ENCODE results near the gene SERPINA5. TPM values are rescaled to one million over a fixed set of nuclear protein-coding genes. Genes with fewer than 3 reads are reported as not detected.

The SERPINA5 gene
- total RNA-seq, 1 experiment from 2014 or later: 1.5 TPM

DNA sequence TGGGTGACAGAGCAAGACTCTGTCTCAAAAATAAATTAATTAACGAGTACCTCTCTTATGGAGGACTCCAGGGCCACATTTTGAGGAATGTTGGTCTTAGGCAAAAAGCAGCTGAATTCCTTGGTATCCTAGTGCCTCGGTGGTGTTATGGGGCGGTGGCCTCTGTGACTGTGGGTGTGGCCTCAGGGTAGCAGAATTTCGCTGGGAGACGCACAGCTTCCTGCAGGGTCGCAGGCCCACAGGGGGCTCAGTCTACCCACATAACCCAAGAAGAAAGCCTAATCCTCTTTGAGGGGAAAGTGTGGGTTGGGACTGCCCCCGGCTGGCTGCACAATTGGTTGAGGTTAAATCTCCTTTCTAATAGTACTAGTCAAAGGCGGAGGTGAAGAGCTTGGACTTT lies 31.2 kb upstream of the SERPINA5 start (continued):
- TF ChIP-seq, protein P1, sequence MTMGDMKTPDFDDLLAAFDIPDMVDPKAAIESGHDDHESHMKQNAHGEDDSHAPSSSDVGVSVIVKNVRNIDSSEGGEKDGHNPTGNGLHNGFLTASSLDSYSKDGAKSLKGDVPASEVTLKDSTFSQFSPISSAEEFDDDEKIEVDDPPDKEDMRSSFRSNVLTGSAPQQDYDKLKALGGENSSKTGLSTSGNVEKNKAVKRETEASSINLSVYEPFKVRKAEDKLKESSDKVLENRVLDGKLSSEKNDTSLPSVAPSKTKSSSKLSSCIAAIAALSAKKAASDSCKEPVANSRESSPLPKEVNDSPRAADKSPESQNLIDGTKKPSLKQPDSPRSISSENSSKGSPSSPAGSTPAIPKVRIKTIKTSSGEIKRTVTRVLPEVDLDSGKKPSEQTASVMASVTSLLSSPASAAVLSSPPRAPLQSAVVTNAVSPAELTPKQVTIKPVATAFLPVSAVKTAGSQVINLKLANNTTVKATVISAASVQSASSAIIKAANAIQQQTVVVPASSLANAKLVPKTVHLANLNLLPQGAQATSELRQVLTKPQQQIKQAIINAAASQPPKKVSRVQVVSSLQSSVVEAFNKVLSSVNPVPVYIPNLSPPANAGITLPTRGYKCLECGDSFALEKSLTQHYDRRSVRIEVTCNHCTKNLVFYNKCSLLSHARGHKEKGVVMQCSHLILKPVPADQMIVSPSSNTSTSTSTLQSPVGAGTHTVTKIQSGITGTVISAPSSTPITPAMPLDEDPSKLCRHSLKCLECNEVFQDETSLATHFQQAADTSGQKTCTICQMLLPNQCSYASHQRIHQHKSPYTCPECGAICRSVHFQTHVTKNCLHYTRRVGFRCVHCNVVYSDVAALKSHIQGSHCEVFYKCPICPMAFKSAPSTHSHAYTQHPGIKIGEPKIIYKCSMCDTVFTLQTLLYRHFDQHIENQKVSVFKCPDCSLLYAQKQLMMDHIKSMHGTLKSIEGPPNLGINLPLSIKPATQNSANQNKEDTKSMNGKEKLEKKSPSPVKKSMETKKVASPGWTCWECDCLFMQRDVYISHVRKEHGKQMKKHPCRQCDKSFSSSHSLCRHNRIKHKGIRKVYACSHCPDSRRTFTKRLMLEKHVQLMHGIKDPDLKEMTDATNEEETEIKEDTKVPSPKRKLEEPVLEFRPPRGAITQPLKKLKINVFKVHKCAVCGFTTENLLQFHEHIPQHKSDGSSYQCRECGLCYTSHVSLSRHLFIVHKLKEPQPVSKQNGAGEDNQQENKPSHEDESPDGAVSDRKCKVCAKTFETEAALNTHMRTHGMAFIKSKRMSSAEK (CRISPR knock-in tag; IDR thresholded peaks at IDR 0.05; ENCODE audit: borderline replicate concordance): no peak
- TF ChIP-seq, protein P2, sequence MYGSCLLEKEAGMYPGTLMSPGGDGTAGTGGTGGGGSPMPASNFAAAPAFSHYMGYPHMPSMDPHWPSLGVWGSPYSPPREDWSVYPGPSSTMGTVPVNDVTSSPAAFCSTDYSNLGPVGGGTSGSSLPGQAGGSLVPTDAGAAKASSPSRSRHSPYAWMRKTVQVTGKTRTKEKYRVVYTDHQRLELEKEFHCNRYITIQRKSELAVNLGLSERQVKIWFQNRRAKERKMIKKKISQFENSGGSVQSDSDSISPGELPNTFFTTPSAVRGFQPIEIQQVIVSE (CRISPR knock-in tag; IDR thresholded peaks at IDR 0.05; ENCODE audit: borderline replicate concordance): no peak
- TF ChIP-seq, protein P3, sequence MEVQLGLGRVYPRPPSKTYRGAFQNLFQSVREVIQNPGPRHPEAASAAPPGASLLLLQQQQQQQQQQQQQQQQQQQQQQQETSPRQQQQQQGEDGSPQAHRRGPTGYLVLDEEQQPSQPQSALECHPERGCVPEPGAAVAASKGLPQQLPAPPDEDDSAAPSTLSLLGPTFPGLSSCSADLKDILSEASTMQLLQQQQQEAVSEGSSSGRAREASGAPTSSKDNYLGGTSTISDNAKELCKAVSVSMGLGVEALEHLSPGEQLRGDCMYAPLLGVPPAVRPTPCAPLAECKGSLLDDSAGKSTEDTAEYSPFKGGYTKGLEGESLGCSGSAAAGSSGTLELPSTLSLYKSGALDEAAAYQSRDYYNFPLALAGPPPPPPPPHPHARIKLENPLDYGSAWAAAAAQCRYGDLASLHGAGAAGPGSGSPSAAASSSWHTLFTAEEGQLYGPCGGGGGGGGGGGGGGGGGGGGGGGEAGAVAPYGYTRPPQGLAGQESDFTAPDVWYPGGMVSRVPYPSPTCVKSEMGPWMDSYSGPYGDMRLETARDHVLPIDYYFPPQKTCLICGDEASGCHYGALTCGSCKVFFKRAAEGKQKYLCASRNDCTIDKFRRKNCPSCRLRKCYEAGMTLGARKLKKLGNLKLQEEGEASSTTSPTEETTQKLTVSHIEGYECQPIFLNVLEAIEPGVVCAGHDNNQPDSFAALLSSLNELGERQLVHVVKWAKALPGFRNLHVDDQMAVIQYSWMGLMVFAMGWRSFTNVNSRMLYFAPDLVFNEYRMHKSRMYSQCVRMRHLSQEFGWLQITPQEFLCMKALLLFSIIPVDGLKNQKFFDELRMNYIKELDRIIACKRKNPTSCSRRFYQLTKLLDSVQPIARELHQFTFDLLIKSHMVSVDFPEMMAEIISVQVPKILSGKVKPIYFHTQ (CRISPR knock-in tag; IDR thresholded peaks at IDR 0.05): no peak
- TF ChIP-seq, protein P4, sequence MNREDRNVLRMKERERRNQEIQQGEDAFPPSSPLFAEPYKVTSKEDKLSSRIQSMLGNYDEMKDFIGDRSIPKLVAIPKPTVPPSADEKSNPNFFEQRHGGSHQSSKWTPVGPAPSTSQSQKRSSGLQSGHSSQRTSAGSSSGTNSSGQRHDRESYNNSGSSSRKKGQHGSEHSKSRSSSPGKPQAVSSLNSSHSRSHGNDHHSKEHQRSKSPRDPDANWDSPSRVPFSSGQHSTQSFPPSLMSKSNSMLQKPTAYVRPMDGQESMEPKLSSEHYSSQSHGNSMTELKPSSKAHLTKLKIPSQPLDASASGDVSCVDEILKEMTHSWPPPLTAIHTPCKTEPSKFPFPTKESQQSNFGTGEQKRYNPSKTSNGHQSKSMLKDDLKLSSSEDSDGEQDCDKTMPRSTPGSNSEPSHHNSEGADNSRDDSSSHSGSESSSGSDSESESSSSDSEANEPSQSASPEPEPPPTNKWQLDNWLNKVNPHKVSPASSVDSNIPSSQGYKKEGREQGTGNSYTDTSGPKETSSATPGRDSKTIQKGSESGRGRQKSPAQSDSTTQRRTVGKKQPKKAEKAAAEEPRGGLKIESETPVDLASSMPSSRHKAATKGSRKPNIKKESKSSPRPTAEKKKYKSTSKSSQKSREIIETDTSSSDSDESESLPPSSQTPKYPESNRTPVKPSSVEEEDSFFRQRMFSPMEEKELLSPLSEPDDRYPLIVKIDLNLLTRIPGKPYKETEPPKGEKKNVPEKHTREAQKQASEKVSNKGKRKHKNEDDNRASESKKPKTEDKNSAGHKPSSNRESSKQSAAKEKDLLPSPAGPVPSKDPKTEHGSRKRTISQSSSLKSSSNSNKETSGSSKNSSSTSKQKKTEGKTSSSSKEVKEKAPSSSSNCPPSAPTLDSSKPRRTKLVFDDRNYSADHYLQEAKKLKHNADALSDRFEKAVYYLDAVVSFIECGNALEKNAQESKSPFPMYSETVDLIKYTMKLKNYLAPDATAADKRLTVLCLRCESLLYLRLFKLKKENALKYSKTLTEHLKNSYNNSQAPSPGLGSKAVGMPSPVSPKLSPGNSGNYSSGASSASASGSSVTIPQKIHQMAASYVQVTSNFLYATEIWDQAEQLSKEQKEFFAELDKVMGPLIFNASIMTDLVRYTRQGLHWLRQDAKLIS (CRISPR knock-in tag; IDR thresholded peaks at IDR 0.05; ENCODE audit: borderline replicate concordance): no peak

DNA sequence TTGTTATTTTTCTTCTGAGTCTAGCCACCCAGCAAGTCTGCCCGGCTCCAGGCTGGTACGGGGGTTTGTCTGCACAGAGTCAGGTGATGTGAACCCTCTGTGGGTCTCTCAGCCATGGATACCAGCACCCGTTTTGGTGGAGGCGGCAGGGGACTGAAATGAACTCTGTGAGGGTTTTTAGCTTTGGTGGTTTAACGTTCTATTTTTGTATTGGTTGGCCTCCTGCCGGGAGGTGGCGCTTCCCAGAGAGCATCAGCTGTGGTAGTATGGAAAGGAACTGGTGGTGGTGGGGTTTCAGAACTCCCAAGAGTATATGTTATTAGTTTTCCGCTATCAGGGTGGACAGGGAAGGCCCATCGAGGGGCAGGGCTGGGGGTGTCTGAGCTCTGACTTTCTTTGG lies 25.2 kb upstream of the SERPINA5 start:
- no peak overlapping the region for H3K4me3 Mint-ChIP-seq
- CTCF ChIA-PET: no interaction called here
- DNase-seq (ENCODE audit: low spot score) (no peak), ATAC-seq (no peak)
- peaks cover 3% of the 10 kb centered on the region; the same call in 1 of the 2 replicates for H3K4me1 Mint-ChIP-seq
- POLR2A ChIA-PET: no interaction called here
- peaks cover 54% of the 10 kb centered on the region for H3K9me3 Mint-ChIP-seq
- H3K27me3 Mint-ChIP-seq (ENCODE audit: low read depth): no peaks in the 10 kb centered on the region
- peaks cover 15% of the 10 kb centered on the region for H3K36me3 Mint-ChIP-seq
- H3K27ac Mint-ChIP-seq: no peak overlapping the region
- TF ChIP-seq, protein P5, sequence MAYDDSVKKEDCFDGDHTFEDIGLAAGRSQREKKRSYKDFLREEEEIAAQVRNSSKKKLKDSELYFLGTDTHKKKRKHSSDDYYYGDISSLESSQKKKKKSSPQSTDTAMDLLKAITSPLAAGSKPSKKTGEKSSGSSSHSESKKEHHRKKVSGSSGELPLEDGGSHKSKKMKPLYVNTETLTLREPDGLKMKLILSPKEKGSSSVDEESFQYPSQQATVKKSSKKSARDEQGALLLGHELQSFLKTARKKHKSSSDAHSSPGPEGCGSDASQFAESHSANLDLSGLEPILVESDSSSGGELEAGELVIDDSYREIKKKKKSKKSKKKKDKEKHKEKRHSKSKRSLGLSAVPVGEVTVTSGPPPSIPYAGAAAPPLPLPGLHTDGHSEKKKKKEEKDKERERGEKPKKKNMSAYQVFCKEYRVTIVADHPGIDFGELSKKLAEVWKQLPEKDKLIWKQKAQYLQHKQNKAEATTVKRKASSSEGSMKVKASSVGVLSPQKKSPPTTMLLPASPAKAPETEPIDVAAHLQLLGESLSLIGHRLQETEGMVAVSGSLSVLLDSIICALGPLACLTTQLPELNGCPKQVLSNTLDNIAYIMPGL (CRISPR knock-in tag; IDR thresholded peaks at IDR 0.05): no peak
- TF ChIP-seq ZBTB21 (CRISPR knock-in tag; IDR thresholded peaks at IDR 0.05; ENCODE audit: borderline replicate concordance) (no peak), OVOL2 (CRISPR knock-in tag; IDR thresholded peaks at IDR 0.05; ENCODE audit: borderline replicate concordance) (no peak), TCF7 (CRISPR knock-in tag; IDR thresholded peaks at IDR 0.05; ENCODE audit: low read depth) (no peak), ZNF423 (CRISPR knock-in tag; IDR thresholded peaks at IDR 0.05) (no peak), SMAD3 (CRISPR knock-in tag; IDR thresholded peaks at IDR 0.05; ENCODE audit: borderline replicate concordance) (no peak)
- TF ChIP-seq, protein P6, sequence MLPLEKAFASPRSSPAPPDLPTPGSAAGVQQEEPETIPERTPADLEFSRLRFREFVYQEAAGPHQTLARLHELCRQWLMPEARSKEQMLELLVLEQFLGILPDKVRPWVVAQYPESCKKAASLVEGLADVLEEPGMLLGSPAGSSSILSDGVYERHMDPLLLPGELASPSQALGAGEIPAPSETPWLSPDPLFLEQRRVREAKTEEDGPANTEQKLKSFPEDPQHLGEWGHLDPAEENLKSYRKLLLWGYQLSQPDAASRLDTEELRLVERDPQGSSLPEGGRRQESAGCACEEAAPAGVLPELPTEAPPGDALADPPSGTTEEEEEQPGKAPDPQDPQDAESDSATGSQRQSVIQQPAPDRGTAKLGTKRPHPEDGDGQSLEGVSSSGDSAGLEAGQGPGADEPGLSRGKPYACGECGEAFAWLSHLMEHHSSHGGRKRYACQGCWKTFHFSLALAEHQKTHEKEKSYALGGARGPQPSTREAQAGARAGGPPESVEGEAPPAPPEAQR (CRISPR knock-in tag; IDR thresholded peaks at IDR 0.05): no peak
- TF ChIP-seq, protein P7, sequence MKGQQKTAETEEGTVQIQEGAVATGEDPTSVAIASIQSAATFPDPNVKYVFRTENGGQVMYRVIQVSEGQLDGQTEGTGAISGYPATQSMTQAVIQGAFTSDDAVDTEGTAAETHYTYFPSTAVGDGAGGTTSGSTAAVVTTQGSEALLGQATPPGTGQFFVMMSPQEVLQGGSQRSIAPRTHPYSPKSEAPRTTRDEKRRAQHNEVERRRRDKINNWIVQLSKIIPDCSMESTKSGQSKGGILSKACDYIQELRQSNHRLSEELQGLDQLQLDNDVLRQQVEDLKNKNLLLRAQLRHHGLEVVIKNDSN (CRISPR knock-in tag; IDR thresholded peaks at IDR 0.05): no peak
- TF ChIP-seq, protein P8, sequence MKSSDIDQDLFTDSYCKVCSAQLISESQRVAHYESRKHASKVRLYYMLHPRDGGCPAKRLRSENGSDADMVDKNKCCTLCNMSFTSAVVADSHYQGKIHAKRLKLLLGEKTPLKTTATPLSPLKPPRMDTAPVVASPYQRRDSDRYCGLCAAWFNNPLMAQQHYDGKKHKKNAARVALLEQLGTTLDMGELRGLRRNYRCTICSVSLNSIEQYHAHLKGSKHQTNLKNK (CRISPR knock-in tag; IDR thresholded peaks at IDR 0.05): no peak
- TF ChIP-seq, protein P1 (CRISPR knock-in tag; IDR thresholded peaks at IDR 0.05; ENCODE audit: borderline replicate concordance): no peak

Data from WTC11 (cell line).